RWPE1 (cell line): ENCODE measurements around the gene EVI5.
A peak's percentile ranks its signal among the peaks of the same experiment; 100 is the strongest.
"Not testable (repeated sequence)": the region's sequence is repeated elsewhere in the genome, so short reads cannot be mapped to it uniquely, and the experiment has no call there.

ENCODE experiments used
- CTCF ChIA-PET: fragments of 350-600 bp; sonication (Branson Sonifier 250); formaldehyde crosslinking; extraction: SDS; loops from one replicate; lab custom pipeline; 2021; lab: Yijun Ruan, JAX
- POLR2A ChIA-PET: fragments of 400-600 bp; formaldehyde crosslinking; extraction: SDS; loops from one replicate; lab custom pipeline; 2020; ENCODE audit warnings: antibody characterized with exemption; ENCODE audit not compliant: low non-redundant PET; lab: Yijun Ruan, JAX
- DNase-seq: peaks from one replicate; pipeline ENCODE4 v3.0.0; 2012; ENCODE audit warnings: low spot score
- H3K27ac ChIP-seq: fragments of 450-650 bp; 2 replicates; pipeline ENCODE4 v1.5.1; 2017
- TF ChIP-seq, protein P1 (sequence below): fragments of 450-650 bp; conservative IDR thresholded peaks from 2 replicates; pipeline ENCODE4 v1.5.1; 2017; ENCODE audit warnings: low read depth, mild to moderate bottlenecking

EVI5 gene

DNA sequence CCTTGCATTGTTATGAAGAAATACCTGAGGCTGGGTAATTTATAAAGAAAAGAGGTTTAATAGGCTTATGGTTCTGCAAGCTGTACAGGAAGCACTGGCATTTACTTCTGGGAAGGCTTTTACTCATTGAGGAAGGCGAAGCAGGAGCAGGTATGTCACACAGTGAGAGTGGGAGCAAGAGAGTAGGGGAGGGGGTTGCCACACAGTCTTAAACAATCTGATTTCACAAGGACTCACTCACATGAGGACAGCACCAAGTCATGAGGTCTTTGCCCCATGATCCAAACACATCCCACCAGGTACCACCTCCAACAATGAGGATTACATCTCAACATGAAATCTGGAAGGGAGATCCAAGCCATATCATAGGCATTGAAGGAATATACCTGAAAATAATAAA, 127.2 kb downstream of the EVI5 start:
- TF ChIP-seq, protein P1, sequence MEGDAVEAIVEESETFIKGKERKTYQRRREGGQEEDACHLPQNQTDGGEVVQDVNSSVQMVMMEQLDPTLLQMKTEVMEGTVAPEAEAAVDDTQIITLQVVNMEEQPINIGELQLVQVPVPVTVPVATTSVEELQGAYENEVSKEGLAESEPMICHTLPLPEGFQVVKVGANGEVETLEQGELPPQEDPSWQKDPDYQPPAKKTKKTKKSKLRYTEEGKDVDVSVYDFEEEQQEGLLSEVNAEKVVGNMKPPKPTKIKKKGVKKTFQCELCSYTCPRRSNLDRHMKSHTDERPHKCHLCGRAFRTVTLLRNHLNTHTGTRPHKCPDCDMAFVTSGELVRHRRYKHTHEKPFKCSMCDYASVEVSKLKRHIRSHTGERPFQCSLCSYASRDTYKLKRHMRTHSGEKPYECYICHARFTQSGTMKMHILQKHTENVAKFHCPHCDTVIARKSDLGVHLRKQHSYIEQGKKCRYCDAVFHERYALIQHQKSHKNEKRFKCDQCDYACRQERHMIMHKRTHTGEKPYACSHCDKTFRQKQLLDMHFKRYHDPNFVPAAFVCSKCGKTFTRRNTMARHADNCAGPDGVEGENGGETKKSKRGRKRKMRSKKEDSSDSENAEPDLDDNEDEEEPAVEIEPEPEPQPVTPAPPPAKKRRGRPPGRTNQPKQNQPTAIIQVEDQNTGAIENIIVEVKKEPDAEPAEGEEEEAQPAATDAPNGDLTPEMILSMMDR: no peak
- DNase-seq: no peak
- no peak overlapping the region for H3K27ac ChIP-seq
- CTCF ChIA-PET: no interaction called here
- POLR2A ChIA-PET: no interaction called here

- DNase-seq: no peak
- ChIA-PET CTCF (interaction anchor here (0.6 kb wide), 2 partner anchors 28 to 241 kb away, joined by 4 to 5 read pairs; no protein-coding TSS in a partner anchor), POLR2A (no interaction called here)
- TF ChIP-seq, protein P1: no peak
- no peak overlapping the region for H3K27ac ChIP-seq
These were observed 129.6 kb downstream of the EVI5 start for GRCh38 chr1:92655197-92655801.

- DNase-seq: peak; percentile 27
- CTCF ChIA-PET: no interaction called here
- TF ChIP-seq, protein P1: no peak
These were observed 131.1 kb downstream of the EVI5 start for GRCh38 chr1:92653605-92654381.

GRCh38 chr1:92640686-92641085, 144.2 kb downstream of the EVI5 start:
- POLR2A ChIA-PET, H3K27ac ChIP-seq, CTCF ChIA-PET, DNase-seq: not testable (repeated sequence)

More at GRCh38 chr1:92653605-92654381, 131.1 kb downstream of the EVI5 start:
- no peak overlapping the region for H3K27ac ChIP-seq
- POLR2A ChIA-PET: no interaction called here

DNA sequence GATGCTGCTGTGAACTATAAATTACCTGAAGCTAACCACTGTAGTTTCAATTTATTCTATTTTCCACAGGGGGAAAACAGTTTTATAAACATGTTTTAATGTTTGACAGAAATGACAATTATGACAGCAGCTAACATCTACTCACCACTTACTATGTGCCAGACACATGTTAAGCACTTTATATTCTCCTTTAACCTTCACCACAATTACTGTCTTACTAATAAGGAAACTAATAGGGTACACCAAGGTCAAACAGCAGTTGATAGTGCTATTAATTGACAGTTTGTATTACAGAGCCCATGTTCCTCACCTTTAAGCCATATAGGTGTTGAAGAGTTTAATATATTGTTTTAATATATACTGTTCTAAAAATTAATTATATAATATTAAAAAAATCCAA, 146.4 kb downstream of the EVI5 start:
- no peak overlapping the region for H3K27ac ChIP-seq
- TF ChIP-seq, protein P1: no peak
- ChIA-PET POLR2A (no interaction called here), CTCF (no interaction called here)
- no peak for DNase-seq

- POLR2A ChIA-PET, DNase-seq, H3K27ac ChIP-seq, CTCF ChIA-PET: not testable (repeated sequence)
These were observed 149.7 kb downstream of the EVI5 start for GRCh38 chr1:92635203-92635602.

DNA sequence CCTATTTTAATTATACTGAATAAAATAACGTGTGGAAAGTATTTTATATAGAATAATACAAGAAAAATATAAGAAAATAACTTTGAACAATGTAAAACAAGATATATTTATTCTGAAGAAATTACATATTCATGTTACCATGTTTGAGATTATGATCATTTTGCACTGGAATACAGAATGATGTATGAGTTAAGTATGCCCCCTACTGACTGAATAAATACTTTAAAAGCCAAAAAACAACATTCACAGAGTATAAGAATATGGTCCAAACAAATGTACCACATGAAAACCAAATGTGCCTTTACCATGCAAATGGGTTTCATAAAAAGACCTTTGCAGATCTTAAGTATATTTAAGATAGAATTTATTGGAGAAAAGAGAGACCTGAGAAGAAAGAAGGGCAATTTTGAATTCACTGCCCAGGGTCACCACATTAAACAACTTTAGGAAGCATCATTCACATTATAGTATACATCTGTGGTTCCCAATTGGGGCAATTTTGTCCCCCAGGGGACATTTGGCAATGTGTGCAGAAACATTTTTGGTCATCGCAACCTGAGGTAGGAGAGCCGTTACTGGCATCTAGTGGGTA, 161.6 kb downstream of the EVI5 start:
- no peak overlapping the region for H3K27ac ChIP-seq
- no peak for DNase-seq
- POLR2A ChIA-PET: no interaction called here
- TF ChIP-seq, protein P1: peak; percentile 41
- CTCF ChIA-PET: interaction anchor here (0.7 to 0.8 kb wide), 2 partner anchors 314 to 715 kb away, joined by 3 to 5 read pairs; no protein-coding TSS in a partner anchor
